Activated naive CD4-positive, alpha-beta T cell treated with anti-CD3 and anti-CD28 coated beads, Interleukin-2, amount 50 U/mL, for 72 hours (primary cell): ENCODE results near the gene SLC30A7. TPM values are rescaled to one million over a fixed set of nuclear protein-coding genes. Genes with fewer than 3 reads are reported as not detected.
A peak's percentile ranks its signal among the peaks of the same experiment; 100 is the strongest.
"Not testable (repeated sequence)": the region's sequence is repeated elsewhere in the genome, so short reads cannot be mapped to it uniquely, and the experiment has no call there.

ENCODE experiments used
- ATAC-seq, 2 donors: fragments of 150-1000 bp; cut with Tn5 transposase; 2 replicates each; pipeline ENCODE4 v1.10.0; 2021; ENCODE audit warnings: mild to moderate bottlenecking in 2 of 2, moderate library complexity in 2 of 2
- DNase-seq, 2 donors: peaks; one replicate each; pipeline ENCODE4 v3.0.0; 2021 to 2022; ENCODE audit warnings: low spot score in 2 of 2
- H3K27ac Mint-ChIP-seq, 2 donors: one replicate each; pipeline ENCODE4 v1.8.0; 2022; ENCODE audit warnings: mild to moderate bottlenecking in 2 of 2, mixed read lengths in 2 of 2
- H3K36me3 Mint-ChIP-seq, 2 donors: one replicate each; pipeline ENCODE4 v1.8.0; 2022; ENCODE audit warnings: mixed read lengths in 2 of 2
- H3K9me3 Mint-ChIP-seq, 2 donors: one replicate each; pipeline ENCODE4 v1.8.0; 2022; ENCODE audit warnings: mixed read lengths in 2 of 2
- total RNA-seq, 2 donors: library from RNA; stranded (reverse); gene quantifications; one replicate each; pipeline ENCODE4 v1.2.3, GENCODE V29; 2022

SLC30A7 gene
- total RNA-seq, 2 donors from 2014 or later: 39.0 to 42.2 TPM

- H3K36me3 Mint-ChIP-seq: peaks cover 26 to 29% of the 10 kb centered on the region in 2 donors
Observed at GRCh38 chr1:100912019-100912418, 16.1 kb downstream of the SLC30A7 start.

GRCh38 chr1:100921110-100921706 is 25.3 kb downstream of the SLC30A7 start:
- H3K36me3 Mint-ChIP-seq: peaks cover 10 to 21% of the 10 kb centered on the region in 2 donors

More at GRCh38 chr1:100912019-100912418, 16.1 kb downstream of the SLC30A7 start:
- H3K9me3 Mint-ChIP-seq: no peaks in the 10 kb centered on the region
- no peak for ATAC-seq
- no peak for DNase-seq
- H3K27ac Mint-ChIP-seq: no peak overlapping the region

DNA sequence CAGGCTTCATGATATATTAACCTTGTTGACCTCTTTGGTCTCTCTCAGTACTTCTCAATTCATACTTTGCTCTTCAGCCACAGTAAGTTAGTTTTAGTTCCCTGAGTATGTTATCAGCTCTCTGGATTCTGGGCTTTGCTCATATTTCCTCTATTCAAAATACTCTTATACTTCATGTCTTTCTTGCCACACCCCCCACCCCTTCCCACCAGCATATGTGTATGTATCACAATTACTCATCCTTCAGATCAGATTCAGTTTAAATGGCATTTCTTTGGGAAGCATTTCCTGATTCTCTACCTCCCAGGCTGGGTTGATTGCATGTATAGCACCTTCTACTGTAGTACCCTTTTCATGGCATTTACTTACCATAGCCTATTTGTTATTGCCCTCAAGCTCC is 28.3 kb downstream of the SLC30A7 start:
- DNase-seq: no peak
- Mint-ChIP-seq H3K27ac (no peak overlapping the region), H3K36me3 (peaks cover 10 to 17% of the 10 kb centered on the region in 2 donors), H3K9me3 (peaks cover 8 to 10% of the 10 kb centered on the region in 2 donors)
- ATAC-seq: peak; percentile 44 to 67

More at GRCh38 chr1:100921110-100921706, 25.3 kb downstream of the SLC30A7 start:
- H3K9me3 Mint-ChIP-seq: peaks cover 8 to 10% of the 10 kb centered on the region in 2 donors
- DNase-seq (no peak), ATAC-seq (no peak)
- no peak overlapping the region for H3K27ac Mint-ChIP-seq

DNA sequence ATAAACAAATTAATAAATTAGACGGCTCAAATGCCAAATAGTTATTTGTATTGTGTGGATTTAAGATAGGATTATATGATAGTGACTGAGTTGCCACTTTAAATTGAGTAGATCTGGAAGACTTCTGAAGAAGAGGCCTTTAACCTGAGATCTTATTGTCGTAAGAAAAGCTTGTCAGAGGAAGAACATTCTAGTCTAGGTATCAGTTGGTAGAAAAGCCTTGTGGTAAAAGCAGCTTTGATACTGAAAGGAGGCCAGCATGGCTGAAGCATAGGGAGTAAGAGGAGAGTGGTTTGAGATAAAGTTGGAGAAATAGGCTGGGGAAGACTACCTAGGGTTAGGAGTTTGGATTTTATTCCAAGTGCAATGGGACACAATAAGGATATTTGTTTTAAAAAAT is 29.1 kb downstream of the SLC30A7 start:
- no peak for ATAC-seq
- H3K27ac Mint-ChIP-seq: peak overlapping the region in 1 of 2 donors; percentile 0
- DNase-seq: no peak
- peaks cover 8 to 10% of the 10 kb centered on the region in 2 donors for H3K9me3 Mint-ChIP-seq
- peaks cover 10 to 17% of the 10 kb centered on the region in 2 donors for H3K36me3 Mint-ChIP-seq

DNA sequence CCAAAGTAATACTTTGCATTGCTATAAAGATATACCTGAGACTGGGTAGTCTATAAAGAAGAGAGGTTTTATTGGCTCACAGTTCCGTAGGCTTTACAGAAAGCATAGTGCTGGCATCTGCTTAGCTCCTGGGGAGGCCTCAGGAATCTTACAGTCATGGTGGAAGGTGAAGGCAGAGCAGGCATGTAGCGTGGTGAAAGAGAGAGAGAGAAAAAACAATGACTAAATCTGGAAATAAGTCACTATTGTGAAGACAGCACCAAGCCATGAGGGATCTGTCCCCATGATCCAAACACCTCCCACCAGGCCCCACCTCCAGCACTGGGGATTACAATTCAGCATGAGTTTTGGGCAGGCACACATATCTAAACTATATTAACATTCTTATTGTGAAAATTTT is 30.4 kb downstream of the SLC30A7 start:
- Mint-ChIP-seq H3K27ac (peak overlapping the region in 1 of 2 donors; percentile 78), H3K9me3 (peaks cover 8 to 10% of the 10 kb centered on the region in 2 donors), H3K36me3 (peaks cover 13 to 17% of the 10 kb centered on the region in 2 donors)
- peak; percentile 23 to 61 for ATAC-seq
- no peak for DNase-seq

GRCh38 chr1:100927276-100927675 is 31.4 kb downstream of the SLC30A7 start:
- H3K27ac Mint-ChIP-seq: no peak overlapping the region
- ATAC-seq: peak; percentile 63 to 84
- H3K36me3 Mint-ChIP-seq: peaks cover 17% of the 10 kb centered on the region in 2 donors
- H3K9me3 Mint-ChIP-seq: peaks cover 8 to 10% of the 10 kb centered on the region in 2 donors
- DNase-seq: peak in 1 of 2 donors; percentile 12

GRCh38 chr1:100928128-100928527 is 32.2 kb downstream of the SLC30A7 start:
- DNase-seq (no peak), ATAC-seq (peak in 1 of 2 donors; percentile 43)
- H3K27ac Mint-ChIP-seq: no peak overlapping the region
- H3K36me3 Mint-ChIP-seq: peaks cover 21 to 24% of the 10 kb centered on the region in 2 donors
- H3K9me3 Mint-ChIP-seq: peaks cover 8 to 13% of the 10 kb centered on the region in 2 donors

DNA sequence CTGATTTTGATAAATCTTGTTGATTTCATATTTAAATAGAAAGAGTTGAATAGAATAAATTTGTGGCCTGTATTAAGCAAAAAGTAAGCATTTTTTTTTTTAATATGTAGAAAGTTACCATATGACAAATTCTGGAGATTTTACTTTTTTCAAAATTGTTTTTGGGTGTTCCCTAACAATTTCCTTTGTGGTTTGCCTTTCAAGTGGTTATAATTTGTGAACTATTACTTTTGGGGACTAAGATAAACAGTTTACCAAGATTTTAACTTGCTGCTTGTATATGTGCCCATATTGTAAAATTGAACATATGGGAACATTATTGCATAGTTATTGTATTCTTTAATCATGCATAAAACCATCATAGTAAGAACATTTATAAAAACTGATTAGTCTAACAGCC is 34.6 kb downstream of the SLC30A7 start:
- no peak for DNase-seq
- ATAC-seq: no peak
- peaks cover under 1 to 5% of the 10 kb centered on the region in 2 donors for H3K9me3 Mint-ChIP-seq
- H3K36me3 Mint-ChIP-seq: peaks cover 23 to 43% of the 10 kb centered on the region in 2 donors
- H3K27ac Mint-ChIP-seq: no peak overlapping the region

- H3K27ac Mint-ChIP-seq: peak overlapping the region in 1 of 2 donors; percentile 22
- H3K9me3 Mint-ChIP-seq: peaks cover 0 to 3% of the 10 kb centered on the region in 2 donors
- no peak for ATAC-seq
- no peak for DNase-seq
- peaks cover 19 to 54% of the 10 kb centered on the region in 2 donors for H3K36me3 Mint-ChIP-seq
Observed at GRCh38 chr1:100931716-100932115, 35.8 kb downstream of the SLC30A7 start.

DNA sequence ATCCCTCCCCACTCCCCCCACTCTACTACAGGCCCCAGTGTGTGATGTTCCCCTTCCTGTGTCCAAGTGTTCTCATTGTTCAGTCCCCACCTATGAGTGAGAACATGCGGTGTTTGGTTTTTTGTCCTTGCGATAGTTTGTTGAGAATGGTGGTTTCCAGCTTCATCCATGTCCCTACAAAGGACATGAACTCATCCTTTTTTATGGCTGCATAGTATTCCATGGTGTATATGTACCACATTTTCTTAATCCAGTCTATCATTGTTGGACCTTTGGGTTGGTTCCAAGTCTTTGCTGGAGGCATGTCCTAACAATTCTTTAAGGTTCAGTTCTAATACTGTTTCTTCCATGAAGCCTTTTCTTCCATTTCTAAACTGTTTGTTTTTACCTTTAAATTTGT is 37.7 kb downstream of the SLC30A7 start:
- not testable (repeated sequence) for DNase-seq, ATAC-seq, H3K27ac Mint-ChIP-seq, H3K9me3 Mint-ChIP-seq
- peaks cover 28 to 73% of the 10 kb centered on the region in 2 donors for H3K36me3 Mint-ChIP-seq

- H3K36me3 Mint-ChIP-seq: peaks cover 36 to 80% of the 10 kb centered on the region in 2 donors
- H3K9me3 Mint-ChIP-seq: peaks cover 0 to 8% of the 10 kb centered on the region in 2 donors
- no peak overlapping the region for H3K27ac Mint-ChIP-seq
- no peak for DNase-seq
- ATAC-seq: peak in 1 of 2 donors; percentile 26
Observed at GRCh38 chr1:100936194-100936967, 40.5 kb downstream of the SLC30A7 start.

DNA sequence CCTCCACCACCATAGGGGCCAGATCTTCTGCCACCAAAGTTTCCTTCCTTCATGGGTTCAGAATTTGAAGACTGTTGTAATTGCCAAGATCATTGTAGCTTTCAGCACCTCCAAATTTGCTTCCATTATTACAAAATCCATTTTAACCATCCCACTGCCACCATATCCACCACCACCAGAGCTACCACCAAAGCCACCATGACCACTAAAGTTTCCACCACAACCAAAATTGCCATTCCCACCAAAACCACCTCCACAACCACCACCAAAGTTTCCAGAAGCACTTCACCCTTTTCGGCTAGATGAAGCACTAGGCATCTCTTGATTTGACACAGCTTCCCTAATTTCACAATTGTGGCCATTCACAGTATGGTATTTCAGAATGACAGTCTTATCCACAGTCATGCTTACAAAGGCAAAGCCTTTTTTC is 45.2 kb downstream of the SLC30A7 start:
- H3K27ac Mint-ChIP-seq: peak overlapping the region; percentile 90 to 100
- H3K36me3 Mint-ChIP-seq: peaks cover 60 to 78% of the 10 kb centered on the region in 2 donors
- peak; percentile 57 to 76 for DNase-seq
- peaks cover 4 to 15% of the 10 kb centered on the region in 2 donors for H3K9me3 Mint-ChIP-seq
- peak; percentile 92 to 94 for ATAC-seq

DNA sequence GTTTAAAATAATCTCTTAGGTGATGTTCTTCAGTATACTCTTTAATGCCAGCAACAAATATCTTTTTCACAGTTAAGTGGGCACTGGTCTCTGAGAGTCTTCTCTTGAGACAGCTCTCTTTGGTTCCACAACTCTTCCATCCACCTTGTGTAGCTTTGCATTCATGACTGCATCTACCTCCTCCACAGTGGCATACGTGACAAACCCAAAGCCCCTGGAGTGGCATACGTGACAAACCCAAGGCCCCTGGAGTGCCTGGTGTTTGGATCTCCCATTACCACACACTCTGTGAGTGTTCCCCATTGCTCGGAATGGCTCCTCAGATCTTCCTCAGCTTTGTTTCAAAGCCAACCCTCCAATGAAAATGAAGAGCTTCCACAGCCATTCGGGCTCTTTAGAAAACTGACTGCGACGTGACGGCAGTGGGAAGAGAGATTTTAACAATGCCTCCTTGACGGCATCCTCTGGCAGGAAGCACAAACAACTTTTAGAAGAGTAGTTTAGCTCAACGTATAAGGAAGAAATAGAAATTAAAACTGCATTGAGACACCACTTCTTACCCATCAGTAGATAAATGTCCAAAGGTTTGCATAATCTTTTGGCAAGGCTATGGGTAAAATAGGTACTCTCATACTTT is 45.8 kb downstream of the SLC30A7 start:
- no peak for DNase-seq
- Mint-ChIP-seq H3K36me3 (peaks cover 62 to 78% of the 10 kb centered on the region in 2 donors), H3K9me3 (peaks cover 6 to 18% of the 10 kb centered on the region in 2 donors), H3K27ac (peak overlapping the region; percentile 90 to 100)
- ATAC-seq: peak in 1 of 2 donors; percentile 60

GRCh38 chr1:100942304-100943046 is 46.6 kb downstream of the SLC30A7 start:
- Mint-ChIP-seq H3K9me3 (peaks cover 13 to 24% of the 10 kb centered on the region in 2 donors), H3K36me3 (peaks cover 68 to 78% of the 10 kb centered on the region in 2 donors), H3K27ac (peak overlapping the region; percentile 83 to 90)
- DNase-seq (no peak), ATAC-seq (no peak)

- peak overlapping the region in 1 of 2 donors; percentile 65 for H3K27ac Mint-ChIP-seq
- DNase-seq (no peak), ATAC-seq (no peak)
- H3K9me3 Mint-ChIP-seq: peaks cover 21 to 29% of the 10 kb centered on the region in 2 donors
- peaks cover 71 to 78% of the 10 kb centered on the region in 2 donors for H3K36me3 Mint-ChIP-seq
Observed at GRCh38 chr1:100943533-100943932, 47.6 kb downstream of the SLC30A7 start.

DNA sequence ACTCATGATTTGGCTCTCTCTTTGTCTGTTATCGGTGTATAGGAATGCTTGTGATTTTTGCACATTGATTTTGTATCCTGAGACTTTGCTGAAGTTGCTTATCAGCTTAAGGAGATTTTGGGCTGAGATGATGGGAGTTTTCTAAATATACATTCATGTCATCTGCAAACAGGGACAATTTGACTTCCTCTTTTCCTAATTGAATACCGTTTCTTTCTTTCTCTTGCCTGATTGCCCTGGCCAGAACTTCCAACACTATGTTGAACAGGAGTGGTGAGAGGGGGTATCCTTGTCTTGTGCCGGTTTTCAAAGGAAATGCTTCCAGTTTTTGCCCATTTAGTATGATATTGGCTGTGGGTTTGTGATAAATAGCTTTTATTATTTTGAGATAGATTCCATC is 50.2 kb downstream of the SLC30A7 start:
- not testable (repeated sequence) for ATAC-seq, DNase-seq, H3K27ac Mint-ChIP-seq
- Mint-ChIP-seq H3K9me3 (peaks cover 24 to 39% of the 10 kb centered on the region in 2 donors), H3K36me3 (peaks cover 84 to 85% of the 10 kb centered on the region in 2 donors)
